ENCODE data around the gene ENO2.

Gene ENO2

GRCh38 chr12:6912164-6912935, 2.0 kb upstream of the ENO2 start:
- no peak for DNase-seq (ENCODE audit: low spot score)

- DNase-seq (ENCODE audit: low spot score), result no peak
These were observed 788 bp downstream of the ENO2 start for GRCh38 chr12:6914947-6915788.

GRCh38 chr12:6915789-6916285, 1.5 kb downstream of the ENO2 start:
- DNase-seq (ENCODE audit: low spot score), result no peak

- no peak for DNase-seq (ENCODE audit: low spot score)
These were observed 2.2 kb downstream of the ENO2 start for GRCh38 chr12:6916426-6917200.

GRCh38 chr12:6917491-6918231, 3.3 kb downstream of the ENO2 start:
- DNase-seq (ENCODE audit: low spot score), result no peak

- no peak for DNase-seq (ENCODE audit: low spot score)
These were observed 5.2 kb downstream of the ENO2 start for GRCh38 chr12:6919588-6919987.

- no peak for DNase-seq (ENCODE audit: low spot score)
These were observed 7.2 kb downstream of the ENO2 start for GRCh38 chr12:6921539-6921938.

GRCh38 chr12:6921996-6922946, 7.9 kb downstream of the ENO2 start:
- DNase-seq (ENCODE audit: low spot score), result no peak

- no peak for DNase-seq (ENCODE audit: low spot score)
These were observed 8.8 kb downstream of the ENO2 start for GRCh38 chr12:6923003-6923732.

- no peak for DNase-seq (ENCODE audit: low spot score)
These were observed 9.5 kb downstream of the ENO2 start for GRCh38 chr12:6923851-6924250.

- DNase-seq (ENCODE audit: low spot score), result no peak
These were observed 10.8 kb downstream of the ENO2 start for GRCh38 chr12:6925239-6925539.

- peak; percentile 83 for DNase-seq (ENCODE audit: low spot score)
These were observed 11.3 kb downstream of the ENO2 start for GRCh38 chr12:6925540-6926279.

GRCh38 chr12:6927379-6928021, 13.1 kb downstream of the ENO2 start, which contains the start of gene ATN1:
Gene ATN1 (plus strand): TSS chr12:6927959. CDS start chr12:6934002, 6,043 bp downstream.
- DNase-seq (ENCODE audit: low spot score), result peak; percentile 82

GRCh38 chr12:6928022-6928702, 13.8 kb downstream of the ENO2 start:
- DNase-seq (ENCODE audit: low spot score), result no peak

GRCh38 chr12:6928703-6929407, 14.5 kb downstream of the ENO2 start:
- no peak for DNase-seq (ENCODE audit: low spot score)

- DNase-seq (ENCODE audit: low spot score), result no peak
These were observed 15.4 kb downstream of the ENO2 start for GRCh38 chr12:6929466-6930452.

Measured in AG08396 (cell line).